ENCODE results near the gene SMO. TPM values are rescaled to one million over a fixed set of nuclear protein-coding genes. Genes with fewer than 3 reads are reported as not detected.

Gene SMO
- total and polyA plus RNA-seq, 9 of the 15 experiments (the other 6 are each of a cell fraction or from before 2014, with no cell fraction given): 0.05 to 0.13 (median 0.10) TPM; not detected in 5

- ChIA-PET CTCF (ENCODE audit: low intra/inter-chr PET ratio) (no interaction called here), POLR2A (no interaction called here)
- Histone ChIP-seq H3K9me1 (ENCODE audit: control insufficient read depth, insufficient read depth, low read length) (no peaks in the 10 kb centered on the region), H2AFZ (ENCODE audit: low read depth, low read length) (no peak overlapping the region), H3K36me3 (ENCODE audit: control insufficient read depth, insufficient read depth, low read length) (no peaks in the 10 kb centered on the region), H3K4me3 (no peak overlapping the region), H3K9me3 (replicated peaks; ENCODE audit: control insufficient read depth, insufficient read depth, low read depth, low read length) (no peaks in the 10 kb centered on the region), H3K9ac (ENCODE audit: insufficient read depth in 1 of 2, low read depth in 2 of 2, low read length in 2 of 2) (no peak overlapping the region), H3K79me2 (ENCODE audit: control insufficient read depth, insufficient read depth, low read length) (no peaks in the 10 kb centered on the region), H3K4me2 (ENCODE audit: insufficient read depth, low read length) (no peak overlapping the region), H3K27me3 (ENCODE audit: control insufficient read depth in 2 of 2, insufficient read depth in 2 of 2, low read length in 2 of 2) (peaks cover 9 to 49% of the 10 kb centered on the region in 2 experiments), H3K4me1 (replicated peaks in 1 of 2; ENCODE audit: control insufficient read depth in 2 of 2, insufficient read depth in 2 of 2, low read length in 2 of 2) (peaks cover 6 to 10% of the 10 kb centered on the region in 2 experiments; a peak in 4 of 5 replicates), H3K27ac (ENCODE audit: extremely low read depth, low read depth, low read length) (no peak overlapping the region), H4K20me1 (replicated peaks; ENCODE audit: control insufficient read depth, insufficient read depth, low read length) (no peaks in the 10 kb centered on the region)
- TF ChIP-seq ZNF384 (IDR thresholded peaks at IDR 0.05; ENCODE audit: low read depth, low read length) (no peak), THAP12 (CRISPR knock-in tag; IDR thresholded peaks at IDR 0.05) (no peak), AFF1 (IDR thresholded peaks at IDR 0.05; ENCODE audit: low read depth in 1 of 2, partially characterized antibody in 2 of 2) (no peak), ZNF830 (CRISPR knock-in tag; IDR thresholded peaks at IDR 0.05) (no peak), ZNF57 (CRISPR knock-in tag; IDR thresholded peaks at IDR 0.05) (no peak), RBM17 (IDR thresholded peaks at IDR 0.05; ENCODE audit: borderline replicate concordance, low read depth, low read length) (no peak), ZBTB5 (IDR thresholded peaks at IDR 0.05) (no peak), ZBTB8A (IDR thresholded peaks at IDR 0.05; ENCODE audit: partially characterized antibody) (no peak)
- BruUV-seq (replicated peaks): no TSS peak
- FAIRE-seq (no peak), ATAC-seq (no peak), DNase-seq (ENCODE audit: extremely low read depth in 1 of 4, low spot score in 3 of 4) (no peak)
- intact Hi-C loops (cut with micrococcal nuclease): no loop called here
- in situ Hi-C loops (cut with MboI): no loop called here
- 8% methylated on average over 4 of the region's 4 CpGs for WGBS (ENCODE audit: insufficient coverage, low coverage, missing lambda C conversion rate)
Observed at GRCh38 chr7:129167817-129168216, 20.6 kb upstream of the SMO start.

All from K562 (cell line).